OCI-LY7 (cell line): Measurements from ENCODE around the gene SYNGR1.

Experiments
- CTCF ChIP-seq: fragments of 200-600 bp; sonication (generic); conservative IDR thresholded peaks from 2 replicates; pipeline ENCODE4 v1.5.1; 2014; ENCODE audit warnings: mild to moderate bottlenecking, antibody characterized with exemption, low read length, moderate library complexity, mixed read lengths
- EZH2phosphoT487 ChIP-seq: fragments of 200-600 bp; sonication (generic); IDR thresholded peaks from 2 replicates; pipeline ENCODE4 v1.6.1; 2018; ENCODE audit warnings: low read depth, borderline replicate concordance, mild to moderate bottlenecking, mixed run types, antibody characterized with exemption, low read length, moderate library complexity, mixed read lengths

GRCh38 chr22:39375646-39376045, 25.9 kb downstream of the SYNGR1 start:
- TF ChIP-seq CTCF (no peak), EZH2phosphoT487 (no peak)
